Measurements from ENCODE around the gene NTNG2.

- no peak for TF ChIP-seq POLR2A (IDR thresholded peaks at IDR 0.05; ENCODE audit: low read depth, low read length)
- TF ChIP-seq POLR2AphosphoS5 (IDR thresholded peaks at IDR 0.05; ENCODE audit: low read depth, low read length), result no peak
- no peak for TF ChIP-seq SPI1 (IDR thresholded peaks at IDR 0.05; ENCODE audit: low read depth, low read length)
- TF ChIP-seq TAF1 (IDR thresholded peaks at IDR 0.05; ENCODE audit: low read depth, low read length), result no peak
- no peak for TF ChIP-seq POU2F2 (IDR thresholded peaks at IDR 0.05; ENCODE audit: low read depth, low read length)
- no peak for TF ChIP-seq PAX5 (IDR thresholded peaks at IDR 0.05; ENCODE audit: insufficient read depth, low read length, severe bottlenecking)
Measured at GRCh38 chr9:132175431-132175830, 13.6 kb downstream of the NTNG2 start.

Data from GM12891 (cell line).